ENCODE measurements around the gene SOWAHD. TPM values are rescaled to one million over a fixed set of nuclear protein-coding genes. Genes with fewer than 3 reads are reported as not detected.

The SOWAHD gene
- total RNA-seq, 6 experiments from 2014 or later = 0.19 to 1.2 (median 0.29) TPM; not detected in 1

- 65% methylated on average over 4 of the region's 44 CpGs for WGBS (ENCODE audit: insufficient coverage, low coverage, low lambda C conversion rate, missing lambda C conversion rate)
- no peaks in the 10 kb centered on the region for H3K36me3 ChIP-seq
- DNase-seq (no peak), ATAC-seq (no peak)
- intact Hi-C loops (cut with DNase I) = no loop called here
- TF ChIP-seq, protein P1, sequence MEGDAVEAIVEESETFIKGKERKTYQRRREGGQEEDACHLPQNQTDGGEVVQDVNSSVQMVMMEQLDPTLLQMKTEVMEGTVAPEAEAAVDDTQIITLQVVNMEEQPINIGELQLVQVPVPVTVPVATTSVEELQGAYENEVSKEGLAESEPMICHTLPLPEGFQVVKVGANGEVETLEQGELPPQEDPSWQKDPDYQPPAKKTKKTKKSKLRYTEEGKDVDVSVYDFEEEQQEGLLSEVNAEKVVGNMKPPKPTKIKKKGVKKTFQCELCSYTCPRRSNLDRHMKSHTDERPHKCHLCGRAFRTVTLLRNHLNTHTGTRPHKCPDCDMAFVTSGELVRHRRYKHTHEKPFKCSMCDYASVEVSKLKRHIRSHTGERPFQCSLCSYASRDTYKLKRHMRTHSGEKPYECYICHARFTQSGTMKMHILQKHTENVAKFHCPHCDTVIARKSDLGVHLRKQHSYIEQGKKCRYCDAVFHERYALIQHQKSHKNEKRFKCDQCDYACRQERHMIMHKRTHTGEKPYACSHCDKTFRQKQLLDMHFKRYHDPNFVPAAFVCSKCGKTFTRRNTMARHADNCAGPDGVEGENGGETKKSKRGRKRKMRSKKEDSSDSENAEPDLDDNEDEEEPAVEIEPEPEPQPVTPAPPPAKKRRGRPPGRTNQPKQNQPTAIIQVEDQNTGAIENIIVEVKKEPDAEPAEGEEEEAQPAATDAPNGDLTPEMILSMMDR (IDR thresholded peaks at IDR 0.05) = no peak
- TF ChIP-seq POLR2A (IDR thresholded peaks at IDR 0.05) = no peak
- no peak overlapping the region for H3K27ac ChIP-seq
- H3K27me3 ChIP-seq = no peaks in the 10 kb centered on the region
- H3K4me3 ChIP-seq = peak overlapping the region in 2 of 3 donors; percentile 39 to 56
- H3K9me3 ChIP-seq = no peaks in the 10 kb centered on the region
- H3K4me1 ChIP-seq = no peaks in the 10 kb centered on the region
Observed at GRCh38 chrX:119759248-119759766, 919 bp downstream of the SOWAHD start.

GRCh38 chrX:119760026-119760877 is 1.9 kb downstream of the SOWAHD start:
- DNase-seq (no peak), ATAC-seq (no peak)
- H3K4me1 ChIP-seq = no peaks in the 10 kb centered on the region
- H3K27me3 ChIP-seq = no peaks in the 10 kb centered on the region
- H3K36me3 ChIP-seq = no peaks in the 10 kb centered on the region
- H3K4me3 ChIP-seq = no peak overlapping the region
- 74% methylated on average over 14 of the region's 18 CpGs for WGBS (ENCODE audit: insufficient coverage, low coverage, low lambda C conversion rate, missing lambda C conversion rate)
- TF ChIP-seq, protein P1 (IDR thresholded peaks at IDR 0.05) = no peak
- no peak for TF ChIP-seq POLR2A (IDR thresholded peaks at IDR 0.05)
- intact Hi-C loops (cut with DNase I) = no loop called here
- no peak overlapping the region for H3K27ac ChIP-seq
- no peaks in the 10 kb centered on the region for H3K9me3 ChIP-seq

DNA sequence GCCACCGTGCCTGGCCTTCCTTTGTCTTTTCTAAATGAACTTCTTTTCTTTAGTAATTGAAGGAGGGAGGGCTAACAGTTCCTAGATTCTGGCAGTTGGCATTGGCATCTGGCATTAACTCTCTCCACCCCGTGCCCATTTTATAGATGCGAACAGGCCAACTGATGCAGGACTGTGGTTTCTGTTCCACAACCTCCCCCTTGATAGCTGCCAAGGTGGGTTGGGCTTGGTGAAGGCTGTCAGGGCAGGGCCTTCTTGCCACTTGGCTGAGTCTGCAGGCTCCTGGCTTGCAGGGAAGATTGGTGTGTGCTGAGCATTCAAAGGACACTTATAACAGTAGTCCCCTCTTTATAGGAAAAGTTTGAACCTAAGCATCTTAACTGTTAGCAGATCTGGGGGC is 4.3 kb downstream of the SOWAHD start:
- Histone ChIP-seq H3K4me1 (no peaks in the 10 kb centered on the region), H3K27me3 (no peaks in the 10 kb centered on the region), H3K4me3 (no peak overlapping the region), H3K27ac (no peak overlapping the region), H3K9me3 (no peaks in the 10 kb centered on the region), H3K36me3 (no peaks in the 10 kb centered on the region)
- ATAC-seq = no peak
- WGBS (ENCODE audit: insufficient coverage, low coverage, low lambda C conversion rate, missing lambda C conversion rate) = 56% methylated on average over 3 of the region's 3 CpGs
- intact Hi-C loops (cut with DNase I) = no loop called here
- DNase-seq = no peak
- no peak for TF ChIP-seq POLR2A (IDR thresholded peaks at IDR 0.05)
- TF ChIP-seq, protein P1 (IDR thresholded peaks at IDR 0.05) = no peak

DNA sequence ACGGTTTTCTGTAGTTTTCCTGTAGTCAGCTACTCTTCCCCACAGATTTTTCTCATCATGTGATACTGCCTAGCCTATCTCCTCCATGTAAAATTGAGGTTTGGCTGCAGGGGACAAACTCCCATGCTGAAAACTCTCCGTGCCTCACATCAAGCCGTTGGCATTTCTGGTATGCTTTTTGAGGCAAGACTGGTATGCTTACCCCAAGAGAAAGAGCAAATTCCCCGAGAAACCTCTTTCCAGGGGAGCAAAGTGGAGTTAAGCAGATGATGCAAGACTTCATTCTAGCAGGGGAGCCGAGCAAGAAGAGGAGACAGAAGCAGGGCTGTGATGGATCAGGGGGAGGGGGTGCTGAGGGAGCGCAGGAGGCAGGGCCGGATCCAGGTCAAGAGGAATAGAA is 4.8 kb downstream of the SOWAHD start:
- no peak for DNase-seq
- intact Hi-C loops (cut with DNase I) = no loop called here
- 38% methylated on average over 7 of the region's 7 CpGs for WGBS (ENCODE audit: insufficient coverage, low coverage, low lambda C conversion rate, missing lambda C conversion rate)
- Histone ChIP-seq H3K27me3 (no peaks in the 10 kb centered on the region), H3K27ac (no peak overlapping the region), H3K9me3 (no peaks in the 10 kb centered on the region), H3K36me3 (no peaks in the 10 kb centered on the region), H3K4me3 (no peak overlapping the region), H3K4me1 (no peaks in the 10 kb centered on the region)
- no peak for ATAC-seq
- no peak for TF ChIP-seq POLR2A (IDR thresholded peaks at IDR 0.05)
- TF ChIP-seq, protein P1 (IDR thresholded peaks at IDR 0.05) = no peak

All from right lobe of liver (tissue), 6 donors.